SKM-1 (cell line): Measurements from ENCODE around the gene FXYD6.

Source experiments
- DNase-seq: peaks from one replicate; lab custom pipeline; 2025; ENCODE audit not compliant: unreplicated experiment; lab: John Stamatoyannopoulos, UW

FXYD6 gene

GRCh38 chr11:117851106-117851505, 25.4 kb downstream of the FXYD6 start:
- DNase-seq, result no peak

- DNase-seq, result no peak
These were observed 26.6 kb downstream of the FXYD6 start for GRCh38 chr11:117849781-117850414.

GRCh38 chr11:117843666-117844484, 32.6 kb downstream of the FXYD6 start:
- DNase-seq, result no peak

- DNase-seq, result peak; percentile 81
These were observed 34.1 kb downstream of the FXYD6 start for GRCh38 chr11:117842131-117842941.

GRCh38 chr11:117841551-117842031, 34.9 kb downstream of the FXYD6 start:
- no peak for DNase-seq

GRCh38 chr11:117840881-117841550, 35.4 kb downstream of the FXYD6 start:
- no peak for DNase-seq

GRCh38 chr11:117839936-117840813, 36.3 kb downstream of the FXYD6 start:
- no peak for DNase-seq

GRCh38 chr11:117839380-117839881, 37.0 kb downstream of the FXYD6 start:
- no peak for DNase-seq

GRCh38 chr11:117838901-117839300, 37.6 kb downstream of the FXYD6 start:
- DNase-seq, result no peak

- DNase-seq, result no peak
These were observed 38.7 kb downstream of the FXYD6 start for GRCh38 chr11:117837791-117838190.

- no peak for DNase-seq
These were observed 39.2 kb downstream of the FXYD6 start for GRCh38 chr11:117837070-117837776.

GRCh38 chr11:117836077-117836960, 40.1 kb downstream of the FXYD6 start:
- peak; percentile 72 for DNase-seq

GRCh38 chr11:117835576-117835975, 40.9 kb downstream of the FXYD6 start:
- no peak for DNase-seq

GRCh38 chr11:117834838-117835443, 41.5 kb downstream of the FXYD6 start:
- DNase-seq, result no peak

- DNase-seq, result no peak
These were observed 42.2 kb downstream of the FXYD6 start for GRCh38 chr11:117834068-117834810.

GRCh38 chr11:117833401-117833891, 43.0 kb downstream of the FXYD6 start:
- DNase-seq, result no peak

- DNase-seq, result no peak
These were observed 43.9 kb downstream of the FXYD6 start for GRCh38 chr11:117832511-117832910.
